CD4-positive, CD25-positive, alpha-beta regulatory T cell (primary cell): ENCODE measurements around the gene MRPL58. TPM values are rescaled to one million over a fixed set of nuclear protein-coding genes. Genes with fewer than 3 reads are reported as not detected.

ENCODE experiments used
- ATAC-seq, 2 donors: fragments of 150-1000 bp; cut with Tn5 transposase; one replicate each; pipeline ENCODE4 v1.10.0; 2021; ENCODE audit warnings: low read depth in 2 of 2, moderate number of reproducible peaks in 2 of 2, moderate library complexity in 1 of 2
- DNase-seq, 3 donors: peaks; one replicate each; pipeline versions ENCODE4 v3.0.0 to v3.0.0-alpha.2; 2012 to 2022; ENCODE audit warnings: mixed read lengths in 1 of 3
- H3K27ac ChIP-seq: one replicate; pipeline ENCODE4 v1.7.0; 2013; ENCODE audit warnings: mild to moderate bottlenecking, low read length; ENCODE audit not compliant: insufficient read depth, poor library complexity, severe bottlenecking
- H3K27me3 ChIP-seq: one replicate; pipeline ENCODE4 v1.7.0; 2013; ENCODE audit warnings: low read length; ENCODE audit not compliant: control insufficient read depth, insufficient read depth
- H3K36me3 ChIP-seq: one replicate; pipeline ENCODE4 v1.7.0; 2013; ENCODE audit warnings: mild to moderate bottlenecking, low read length, moderate library complexity; ENCODE audit not compliant: control insufficient read depth, insufficient read depth
- H3K4me1 ChIP-seq: 2 replicates; pipeline ENCODE4 v1.7.0; 2013; ENCODE audit warnings: mild to moderate bottlenecking, low read length; ENCODE audit not compliant: insufficient read depth, control insufficient read depth, poor library complexity, severe bottlenecking
- H3K4me3 ChIP-seq: one replicate; pipeline ENCODE4 v1.7.0; 2013; ENCODE audit warnings: low read depth, mild to moderate bottlenecking, low read length, moderate library complexity
- H3K9me3 ChIP-seq, 2 experiments: 1 replicate in 1 of 2; 2 replicates in 1 of 2; pipeline ENCODE4 v1.7.0; 2013; ENCODE audit warnings: low read length in 2 of 2, mild to moderate bottlenecking in 1 of 2, moderate library complexity in 1 of 2; ENCODE audit not compliant: control insufficient read depth in 2 of 2
- H3K27ac Mint-ChIP-seq, 3 donors: one replicate each; pipeline ENCODE4 v1.8.0; 2020 to 2022; ENCODE audit warnings: mild to moderate bottlenecking in 3 of 3, mixed read lengths in 3 of 3, moderate library complexity in 2 of 3
- H3K27me3 Mint-ChIP-seq: one replicate; pipeline ENCODE4 v1.8.0; 2022; ENCODE audit warnings: mild to moderate bottlenecking, mixed read lengths
- H3K36me3 Mint-ChIP-seq: one replicate; pipeline ENCODE4 v1.8.0; 2020; ENCODE audit warnings: mixed read lengths
- H3K4me1 Mint-ChIP-seq, 4 donors: one replicate each; pipeline ENCODE4 v1.8.0; 2020 to 2022; ENCODE audit warnings: mixed read lengths in 4 of 4, mild to moderate bottlenecking in 1 of 4
- H3K4me3 Mint-ChIP-seq, 4 donors: one replicate each; pipeline ENCODE4 v1.8.0; 2020 to 2022; ENCODE audit warnings: mild to moderate bottlenecking in 4 of 4, mixed read lengths in 4 of 4, moderate library complexity in 3 of 4
- H3K9me3 Mint-ChIP-seq, 7 donors: one replicate each; pipeline ENCODE4 v1.8.0; 2020 to 2022; ENCODE audit warnings: mixed read lengths in 7 of 7, mild to moderate bottlenecking in 3 of 7, moderate library complexity in 2 of 7
- polyA plus RNA-seq, 4 donors: library from polyadenylated mRNA; unstranded; fragments of 300-500 nt; fragmentation: Illumina TruSeq; gene quantifications; one replicate each; pipeline ENCODE4 v1.2.3, GENCODE V29; 2021
- total RNA-seq: library from RNA; stranded (reverse); gene quantifications from one replicate; pipeline ENCODE4 v1.2.3, GENCODE V29; 2022

The MRPL58 gene
- total and polyA plus RNA-seq, 5 donors from 2014 or later: 25.7 to 95.8 (median 73.9) TPM

DNA sequence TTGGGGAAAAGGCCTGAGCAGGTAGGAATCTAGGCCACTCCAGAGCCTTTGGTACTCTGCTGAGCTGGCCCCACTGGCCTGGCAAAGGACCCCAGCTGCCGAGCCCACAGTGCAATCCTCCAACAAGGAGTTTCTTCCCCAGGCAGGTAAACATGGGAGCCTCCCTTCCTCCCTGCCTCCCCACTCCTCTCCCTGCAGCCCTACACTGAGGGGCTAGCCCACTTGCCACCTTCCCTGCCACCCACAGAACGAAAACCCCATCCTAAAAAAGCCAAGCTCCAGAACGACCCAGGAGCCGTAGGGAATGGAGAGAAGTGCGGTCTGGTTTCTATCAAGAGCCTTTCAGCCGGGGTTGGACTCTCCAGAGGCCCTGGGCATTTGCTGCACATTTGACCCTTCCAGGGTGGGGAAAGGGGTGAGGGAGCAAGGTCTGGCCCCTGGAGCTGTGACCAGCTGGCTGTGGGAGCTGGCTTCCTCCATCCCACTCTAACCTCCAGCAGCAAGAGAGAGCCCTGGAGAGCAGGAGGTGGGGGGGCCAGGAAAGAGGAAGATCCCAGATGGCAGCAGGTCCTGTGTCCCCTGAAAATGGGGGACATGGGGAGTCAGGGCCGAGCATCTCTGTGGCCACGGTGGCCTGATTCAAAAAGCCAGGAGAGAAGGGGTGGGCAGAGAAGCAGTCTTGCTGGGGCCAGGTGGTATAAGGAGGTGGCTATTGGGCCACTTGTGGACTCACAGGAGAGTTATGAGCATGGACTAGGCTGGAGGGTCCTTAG is 41.2 kb upstream of the MRPL58 start:
- peaks cover 34% of the 10 kb centered on the region for H3K27me3 Mint-ChIP-seq
- H3K27ac Mint-ChIP-seq: peak overlapping the region in 1 of 3 donors; percentile 62

GRCh38 chr17:74971842-74972106 is 40.7 kb upstream of the MRPL58 start:
- Histone ChIP-seq H3K4me3 (no peak overlapping the region), H3K36me3 (no peaks in the 10 kb centered on the region), H3K27me3 (peaks cover 7% of the 10 kb centered on the region), H3K9me3 (no peaks in the 10 kb centered on the region), H3K4me1 (peaks cover 5% of the 10 kb centered on the region), H3K27ac (no peak overlapping the region)
- Mint-ChIP-seq H3K27ac (peak overlapping the region in 1 of 3 donors; percentile 62), H3K27me3 (peaks cover 37% of the 10 kb centered on the region), H3K4me3 (peak overlapping the region in 3 of 4 donors; percentile 52 to 88 (median 77)), H3K9me3 (peaks cover 0 to 1% (median 0%) of the 10 kb centered on the region in 7 donors), H3K36me3 (no peaks in the 10 kb centered on the region), H3K4me1 (peaks cover 0 to 14% (median 1%) of the 10 kb centered on the region in 4 donors)
- DNase-seq (no peak), ATAC-seq (no peak)

More for the DNA sequence above, 41.2 kb upstream of the MRPL58 start:
- peaks cover 0 to 1% (median 0%) of the 10 kb centered on the region in 7 donors for H3K9me3 Mint-ChIP-seq
- no peaks in the 10 kb centered on the region for H3K9me3 ChIP-seq
- H3K4me1 ChIP-seq: peaks cover 5% of the 10 kb centered on the region
- no peak overlapping the region for H3K27ac ChIP-seq
- ATAC-seq: no peak
- no peak for DNase-seq
- H3K36me3 ChIP-seq: no peaks in the 10 kb centered on the region
- peak overlapping the region; percentile 64 to 88 (median 76) for H3K4me3 Mint-ChIP-seq
- H3K4me1 Mint-ChIP-seq: peaks cover 0 to 14% (median 1%) of the 10 kb centered on the region in 4 donors
- H3K4me3 ChIP-seq: no peak overlapping the region
- peaks cover 7% of the 10 kb centered on the region for H3K27me3 ChIP-seq
- no peaks in the 10 kb centered on the region for H3K36me3 Mint-ChIP-seq

- H3K27ac ChIP-seq: no peak within 1 kb of the TSS
- Mint-ChIP-seq H3K9me3 (peaks cover 0 to 1% (median 0%) of the 10 kb centered on the region in 7 donors), H3K36me3 (no peaks in the 10 kb centered on the region), H3K4me1 (peaks cover 0 to 14% (median 1%) of the 10 kb centered on the region in 4 donors), H3K4me3 (peak within 1 kb of the TSS; percentile 76 to 88 (median 85)), H3K27me3 (peaks cover 40% of the 10 kb centered on the region), H3K27ac (peak within 1 kb of the TSS in 2 of 3 donors; percentile 91)
- peaks cover 7% of the 10 kb centered on the region for H3K27me3 ChIP-seq
- H3K4me1 ChIP-seq: peaks cover 5% of the 10 kb centered on the region
- H3K36me3 ChIP-seq: no peaks in the 10 kb centered on the region
- no peaks in the 10 kb centered on the region for H3K9me3 ChIP-seq
- H3K4me3 ChIP-seq: no peak within 1 kb of the TSS
- peak; percentile 84 to 85 for ATAC-seq
- DNase-seq: peak; percentile 62 to 79 (median 72)
Observed at GRCh38 chr17:74972107-74972972, 40.1 kb upstream of the MRPL58 start, which contains the start of gene HID1. TSS of gene HID1 (minus strand) at chr17:74972759. CDS start at chr17:74972656, 103 bp downstream.

DNA sequence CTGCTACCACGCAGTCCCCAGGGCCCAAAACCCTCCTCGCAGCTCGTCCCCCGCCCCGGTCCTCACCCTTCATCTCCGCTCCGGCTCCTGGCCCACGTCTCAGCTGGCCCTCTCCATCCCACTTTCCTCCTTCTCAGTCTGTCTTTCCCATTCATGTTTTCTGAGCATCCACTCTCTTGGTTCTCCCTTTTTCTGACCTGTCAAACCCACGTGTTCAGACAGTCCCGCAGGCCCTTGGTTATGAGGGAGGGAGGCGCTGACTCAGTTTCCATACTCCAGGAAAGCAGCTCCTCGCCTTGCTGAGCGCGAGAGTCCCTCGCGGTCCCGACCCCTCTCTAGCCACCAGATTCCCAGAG is 39.5 kb upstream of the MRPL58 start:
- no peak overlapping the region for H3K4me3 ChIP-seq
- peaks cover 5% of the 10 kb centered on the region for H3K4me1 ChIP-seq
- no peak overlapping the region for H3K27ac ChIP-seq
- ATAC-seq (no peak), DNase-seq (no peak)
- Mint-ChIP-seq H3K9me3 (peaks cover 0 to 1% (median 0%) of the 10 kb centered on the region in 7 donors), H3K36me3 (no peaks in the 10 kb centered on the region), H3K4me3 (peak overlapping the region; percentile 76 to 88 (median 85)), H3K4me1 (peaks cover 0 to 14% (median 1%) of the 10 kb centered on the region in 4 donors), H3K27me3 (peaks cover 44% of the 10 kb centered on the region), H3K27ac (peak overlapping the region in 2 of 3 donors; percentile 91)
- H3K9me3 ChIP-seq: no peaks in the 10 kb centered on the region
- H3K36me3 ChIP-seq: no peaks in the 10 kb centered on the region
- peaks cover 8% of the 10 kb centered on the region for H3K27me3 ChIP-seq

GRCh38 chr17:74975943-74976342 is 36.5 kb upstream of the MRPL58 start:
- H3K4me3 ChIP-seq: no peak overlapping the region
- peaks cover 9% of the 10 kb centered on the region for H3K27me3 ChIP-seq
- peaks cover 7% of the 10 kb centered on the region for H3K4me1 ChIP-seq
- H3K4me1 Mint-ChIP-seq: peaks cover 0 to 19% (median 2%) of the 10 kb centered on the region in 4 donors
- ATAC-seq: no peak
- H3K4me3 Mint-ChIP-seq: peak overlapping the region in 1 of 4 donors; percentile 1
- H3K27ac Mint-ChIP-seq: no peak overlapping the region
- no peaks in the 10 kb centered on the region for H3K36me3 ChIP-seq
- no peak for DNase-seq
- H3K36me3 Mint-ChIP-seq: no peaks in the 10 kb centered on the region
- H3K27ac ChIP-seq: no peak overlapping the region
- no peaks in the 10 kb centered on the region for H3K9me3 Mint-ChIP-seq
- peaks cover 49% of the 10 kb centered on the region for H3K27me3 Mint-ChIP-seq
- H3K9me3 ChIP-seq: no peaks in the 10 kb centered on the region

DNA sequence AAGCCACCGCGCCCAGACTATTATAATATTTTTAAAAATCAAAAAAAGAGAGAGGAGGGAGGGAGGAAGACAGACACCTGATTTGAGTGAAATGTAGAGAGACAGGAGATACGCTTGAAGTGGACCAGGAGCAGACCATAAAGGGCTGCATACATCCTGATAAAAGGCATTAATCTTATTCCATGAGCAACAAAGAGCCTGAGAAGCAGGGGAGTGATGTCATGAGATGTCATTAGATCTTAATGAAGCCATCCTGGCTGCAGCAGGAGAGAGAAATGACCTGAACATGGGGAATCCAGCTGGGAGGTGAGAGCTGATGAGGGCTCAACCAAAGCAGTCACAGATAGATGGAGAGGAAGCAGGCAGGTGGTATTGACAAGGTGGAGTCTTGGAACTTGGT is 34.7 kb upstream of the MRPL58 start:
- no peaks in the 10 kb centered on the region for H3K9me3 ChIP-seq
- peaks cover 23% of the 10 kb centered on the region for H3K4me1 ChIP-seq
- H3K9me3 Mint-ChIP-seq: no peaks in the 10 kb centered on the region
- H3K36me3 ChIP-seq: no peaks in the 10 kb centered on the region
- no peak overlapping the region for H3K4me3 ChIP-seq
- no peak overlapping the region for H3K27ac ChIP-seq
- no peaks in the 10 kb centered on the region for H3K36me3 Mint-ChIP-seq
- H3K4me3 Mint-ChIP-seq: peak overlapping the region in 1 of 4 donors; percentile 12
- DNase-seq (no peak), ATAC-seq (no peak)
- no peak overlapping the region for H3K27ac Mint-ChIP-seq
- H3K4me1 Mint-ChIP-seq: peaks cover 0 to 26% (median 9%) of the 10 kb centered on the region in 4 donors
- H3K27me3 ChIP-seq: peaks cover 9% of the 10 kb centered on the region
- peaks cover 43% of the 10 kb centered on the region for H3K27me3 Mint-ChIP-seq

- peaks cover 9% of the 10 kb centered on the region for H3K27me3 ChIP-seq
- peaks cover 38% of the 10 kb centered on the region for H3K27me3 Mint-ChIP-seq
- H3K4me1 Mint-ChIP-seq: peaks cover 0 to 22% (median 9%) of the 10 kb centered on the region in 4 donors
Observed at GRCh38 chr17:74978240-74978639, 34.2 kb upstream of the MRPL58 start.

More at GRCh38 chr17:74978240-74978639, 34.2 kb upstream of the MRPL58 start:
- H3K9me3 ChIP-seq: no peaks in the 10 kb centered on the region
- no peak overlapping the region for H3K27ac Mint-ChIP-seq
- no peak overlapping the region for H3K4me3 ChIP-seq
- ATAC-seq (no peak), DNase-seq (no peak)
- peak overlapping the region in 1 of 4 donors; percentile 12 for H3K4me3 Mint-ChIP-seq
- H3K27ac ChIP-seq: no peak overlapping the region
- H3K36me3 ChIP-seq: no peaks in the 10 kb centered on the region
- H3K4me1 ChIP-seq: peaks cover 19% of the 10 kb centered on the region
- H3K36me3 Mint-ChIP-seq: no peaks in the 10 kb centered on the region
- no peaks in the 10 kb centered on the region for H3K9me3 Mint-ChIP-seq
